ENCODE results near the gene GALR3. TPM values are rescaled to one million over a fixed set of nuclear protein-coding genes. Genes with fewer than 3 reads are reported as not detected.

Gene GALR3
- total RNA-seq, 1 experiment from 2014 or later: not detected

DNA sequence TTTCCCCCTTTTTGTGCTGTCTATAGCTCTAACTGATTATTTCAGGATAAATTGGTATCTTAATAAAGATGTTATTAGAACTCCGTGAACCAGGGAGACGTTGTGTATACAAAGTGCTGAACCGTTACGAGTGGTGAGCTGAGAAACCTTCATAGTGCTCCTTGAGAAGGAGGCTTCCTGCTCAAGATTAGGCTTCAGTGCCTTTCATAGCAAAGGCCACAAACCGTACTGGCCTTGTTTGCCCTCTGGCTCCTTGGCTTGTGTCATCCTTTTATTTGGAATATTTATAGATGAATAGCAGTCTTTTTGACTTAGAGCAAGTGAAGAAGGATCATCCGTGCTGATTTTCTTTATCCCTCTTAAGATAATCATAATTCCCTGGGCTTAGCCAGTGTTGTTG, 42.3 kb downstream of the GALR3 start:
- DNase-seq (ENCODE audit: low read depth): no peak

DNA sequence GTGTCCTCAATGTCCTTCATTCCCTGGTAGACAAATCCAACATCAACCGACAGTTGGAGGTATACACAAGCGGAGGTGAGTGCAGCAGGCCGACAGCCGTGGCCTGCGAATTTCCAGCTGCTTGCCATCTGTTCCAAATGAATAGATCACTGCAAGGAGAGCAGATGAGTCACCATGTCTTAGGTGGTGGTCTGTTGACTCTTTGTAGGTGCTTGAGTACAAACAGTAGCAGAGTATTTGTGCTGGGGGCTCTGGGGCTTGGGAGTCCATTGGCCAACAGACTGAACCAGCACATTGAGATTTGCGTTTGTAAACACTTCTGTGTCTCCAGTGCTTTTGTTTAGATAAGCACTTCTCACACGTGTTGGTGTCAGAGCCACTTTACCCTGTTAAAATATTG, 47.1 kb downstream of the GALR3 start:
- DNase-seq (ENCODE audit: low read depth): no peak

Other genes with a start within 250 kb of the GALR3 start
- not detected in 2 replicates for gene LGALS2, start 243.3 kb upstream of the GALR3 start, total RNA-seq (2014; rRNA removed)
- gene GGA1, start 214.5 kb upstream of the GALR3 start, total RNA-seq (2014; rRNA removed): 53.3 and 58.4 TPM in 2 replicates
- 1.7 and 3.5 TPM in 2 replicates for gene SH3BP1, start 183.7 kb upstream of the GALR3 start, total RNA-seq (2014; rRNA removed)
- 38.7 and 45.1 TPM in 2 replicates for gene PDXP, start 164.7 kb upstream of the GALR3 start, total RNA-seq (2014; rRNA removed)
- gene LGALS1, start 147.7 kb upstream of the GALR3 start, total RNA-seq (2014; rRNA removed): 5,161 and 10,139 TPM in 2 replicates
- 45.1 and 53.9 TPM in 2 replicates for gene NOL12, start 137.0 kb upstream of the GALR3 start, total RNA-seq (2014; rRNA removed)
- 128 and 137 TPM in 2 replicates for gene TRIOBP, start 126.3 kb upstream of the GALR3 start, total RNA-seq (2014; rRNA removed)
- gene GCAT, start 15.4 kb upstream of the GALR3 start, total RNA-seq (2014; rRNA removed): 21.2 and 23.4 TPM in 2 replicates
- 49.5 and 55.0 TPM in 2 replicates for gene ANKRD54, start 21.0 kb downstream of the GALR3 start, total RNA-seq (2014; rRNA removed)
- 311 and 345 TPM in 2 replicates for gene EIF3L, start 26.0 kb downstream of the GALR3 start, total RNA-seq (2014; rRNA removed)
- 52.0 and 54.6 TPM in 2 replicates for gene MICALL1, start 82.9 kb downstream of the GALR3 start, total RNA-seq (2014; rRNA removed)
- 0.29 TPM in 1 of 2 replicates, not detected in the other for gene C22orf23, start 130.2 kb downstream of the GALR3 start, total RNA-seq (2014; rRNA removed)
- 45.9 and 64.8 TPM in 2 replicates for gene POLR2F, start 130.3 kb downstream of the GALR3 start, total RNA-seq (2014; rRNA removed)
- not detected in 2 replicates for gene SOX10, start 161.2 kb downstream of the GALR3 start, total RNA-seq (2014; rRNA removed)
- gene PICK1, start 234.0 kb downstream of the GALR3 start, total RNA-seq (2014; rRNA removed): 5.2 and 6.0 TPM in 2 replicates

Data from LHCN-M2 (cell line).